ENCODE measurements around the gene FRRS1L. TPM values are rescaled to one million over a fixed set of nuclear protein-coding genes. Genes with fewer than 3 reads are reported as not detected.

FRRS1L gene
- not detected in 2 replicates for total RNA-seq (2014; rRNA removed; shearing (Covaris generic); ENCODE audit: low replicate concordance)

- DNase-seq: no peak
- Histone ChIP-seq H3K27me3 (no peaks in the 10 kb centered on the region), H3K4me3 (no peak within 1 kb of the TSS), H3K9me3 (no peaks in the 10 kb centered on the region), H3K36me3 (no peaks in the 10 kb centered on the region)
Observed at GRCh38 chr9:109166771-109167601, at the start of gene FRRS1L. TSS of gene FRRS1L (minus strand) at chr9:109167249. CDS start at chr9:109167138, 111 bp downstream.

DNA sequence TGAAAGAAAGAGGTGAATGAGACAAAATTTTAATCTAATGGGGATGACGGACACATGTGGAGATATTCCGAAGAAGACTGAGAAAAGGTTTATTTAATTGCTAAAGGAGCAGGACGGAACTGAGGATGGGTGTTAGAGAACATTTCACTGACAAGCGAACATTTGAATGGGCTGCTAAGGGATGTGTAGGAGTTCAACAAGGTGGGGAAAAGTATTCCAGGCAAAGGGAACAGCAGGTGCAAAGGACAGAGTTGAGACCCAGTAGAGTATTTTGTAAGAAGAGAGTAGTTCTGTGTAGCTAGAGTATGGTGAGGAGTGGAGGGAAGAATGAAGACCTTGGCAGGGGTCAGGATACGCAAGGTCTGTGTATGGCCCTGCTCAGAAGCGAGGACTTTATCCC lies 47.4 kb upstream of the FRRS1L start:
- no peaks in the 10 kb centered on the region for H3K9me3 ChIP-seq
- no peaks in the 10 kb centered on the region for H3K27me3 ChIP-seq
- DNase-seq: no peak
- H3K4me3 ChIP-seq: no peak overlapping the region
- no peaks in the 10 kb centered on the region for H3K36me3 ChIP-seq

DNA sequence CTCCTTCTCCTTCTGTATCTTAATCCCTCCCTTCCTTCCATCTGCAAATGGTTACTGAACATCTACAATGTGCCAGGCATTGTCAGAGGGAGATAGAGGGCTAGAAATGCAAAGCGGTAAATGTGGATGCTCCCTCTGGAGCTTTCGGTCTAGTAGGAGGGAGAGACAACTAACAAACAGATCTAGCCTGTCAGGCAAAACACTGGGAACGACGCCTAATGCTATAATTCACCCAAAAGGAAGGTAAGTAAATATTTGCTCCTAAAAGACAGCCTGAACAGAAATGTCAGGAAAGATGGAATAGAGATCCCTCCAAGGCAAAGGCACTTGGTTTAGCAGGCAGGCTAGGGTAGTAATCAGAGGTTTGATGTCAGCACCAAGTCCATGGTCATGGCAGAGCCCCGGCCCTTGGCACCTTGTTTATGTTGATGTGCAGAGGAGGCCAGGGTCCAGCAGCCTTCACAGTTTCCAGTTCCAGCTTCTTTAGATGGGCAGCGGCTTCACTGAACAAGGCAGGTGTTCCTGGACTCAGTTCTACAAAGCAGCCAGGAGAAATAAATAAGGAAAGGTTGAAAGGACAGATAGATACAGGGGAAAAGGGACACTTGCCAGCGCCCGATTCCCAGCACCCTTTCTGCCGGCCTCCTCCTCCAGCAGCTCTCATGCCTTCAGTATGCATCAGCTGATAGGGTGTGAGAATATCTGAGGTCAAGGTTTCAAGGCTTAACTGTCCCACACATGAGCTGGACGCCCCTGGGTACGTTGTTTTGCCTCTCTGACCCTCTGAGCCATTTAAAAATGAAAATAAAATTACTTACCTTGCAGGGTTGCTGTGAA lies 46.5 kb upstream of the FRRS1L start:
- H3K36me3 ChIP-seq: no peaks in the 10 kb centered on the region
- H3K9me3 ChIP-seq: no peaks in the 10 kb centered on the region
- H3K4me3 ChIP-seq: no peak overlapping the region
- no peak for DNase-seq
- H3K27me3 ChIP-seq: no peaks in the 10 kb centered on the region; the same call in 1 of the 2 replicates

- no peaks in the 10 kb centered on the region; the same call in 1 of the 2 replicates for H3K27me3 ChIP-seq
- DNase-seq: no peak
Observed at GRCh38 chr9:109212768-109213167, 45.7 kb upstream of the FRRS1L start.

DNA sequence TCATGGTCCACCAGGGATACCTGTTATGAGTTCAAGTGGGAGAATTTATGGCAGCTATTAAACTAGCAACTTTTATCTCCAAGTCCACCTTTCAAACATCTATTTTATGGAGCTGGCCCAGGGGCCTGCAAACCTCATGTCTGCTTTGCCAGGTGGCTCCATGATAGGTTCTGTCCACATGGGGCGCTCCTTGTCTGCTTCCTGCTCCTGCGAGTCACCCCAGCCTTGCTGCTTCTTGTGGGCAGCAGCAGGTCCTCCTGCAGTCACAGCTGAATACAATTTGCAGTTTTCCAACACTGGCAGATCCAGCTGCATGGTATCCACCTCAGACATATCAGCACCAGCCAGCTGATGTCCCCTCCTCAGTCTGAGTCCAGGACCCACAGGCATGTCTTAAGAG lies 39.6 kb upstream of the FRRS1L start:
- Histone ChIP-seq H3K9me3 (no peaks in the 10 kb centered on the region), H3K36me3 (no peaks in the 10 kb centered on the region), H3K27me3 (no peaks in the 10 kb centered on the region; the same call in 1 of the 2 replicates), H3K4me3 (no peak overlapping the region)
- no peak for DNase-seq

More at GRCh38 chr9:109212768-109213167, 45.7 kb upstream of the FRRS1L start:
- Histone ChIP-seq H3K9me3 (no peaks in the 10 kb centered on the region), H3K4me3 (no peak overlapping the region), H3K36me3 (no peaks in the 10 kb centered on the region)

- H3K4me3 ChIP-seq: no peak overlapping the region
- no peaks in the 10 kb centered on the region; the same call in 1 of the 2 replicates for H3K27me3 ChIP-seq
- no peaks in the 10 kb centered on the region for H3K36me3 ChIP-seq
- no peaks in the 10 kb centered on the region for H3K9me3 ChIP-seq
- no peak for DNase-seq
Observed at GRCh38 chr9:109205526-109205925, 38.5 kb upstream of the FRRS1L start.

DNA sequence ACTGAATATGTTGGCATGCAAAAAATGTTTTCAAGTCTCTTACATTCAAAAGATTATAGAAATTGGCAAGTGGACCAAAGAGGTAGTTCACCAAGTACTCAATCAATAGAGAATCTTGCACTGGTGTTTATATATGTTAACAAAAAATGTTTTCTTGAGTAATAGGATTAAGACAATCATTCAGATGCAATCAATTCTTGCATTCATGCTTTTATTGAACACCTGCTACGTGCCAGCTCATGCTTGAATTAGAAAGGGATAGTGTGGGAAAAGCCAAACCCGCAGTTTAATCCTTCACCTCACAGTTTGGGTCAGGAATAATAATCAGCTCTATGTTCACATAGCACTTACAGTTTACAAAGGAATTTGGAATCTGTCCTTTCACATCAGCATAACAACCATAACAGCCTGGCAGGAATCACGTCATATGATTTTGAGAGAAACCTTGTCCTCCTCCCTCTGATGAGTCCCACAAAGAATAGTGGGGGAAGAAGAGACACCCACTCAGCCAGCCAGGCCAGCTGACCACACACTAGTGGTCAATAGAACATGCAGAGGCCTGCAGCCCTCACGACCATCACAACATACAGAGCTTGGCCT lies 36.8 kb upstream of the FRRS1L start:
- no peaks in the 10 kb centered on the region; the same call in 1 of the 2 replicates for H3K27me3 ChIP-seq

DNA sequence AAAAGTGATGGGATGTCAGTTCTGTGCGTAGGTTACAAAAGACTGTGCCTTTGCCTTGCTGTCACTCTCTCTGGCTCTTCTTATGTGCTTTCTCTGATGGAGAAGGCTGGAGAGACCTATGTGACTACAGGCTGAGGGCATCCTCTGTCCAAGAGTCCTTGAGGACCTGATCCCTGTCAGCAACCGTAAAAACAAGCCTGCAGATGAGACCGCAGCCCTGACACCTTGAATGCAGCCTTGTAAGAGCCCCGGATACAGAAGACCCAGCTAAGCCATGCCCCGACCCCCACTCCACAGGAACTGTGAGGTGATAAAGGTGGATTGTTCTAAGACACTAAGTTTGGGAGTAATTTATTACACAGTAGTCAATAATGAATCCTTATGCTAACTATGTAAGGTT lies 32.6 kb upstream of the FRRS1L start:
- Histone ChIP-seq H3K27me3 (no peaks in the 10 kb centered on the region), H3K9me3 (no peaks in the 10 kb centered on the region)
- DNase-seq: no peak

More for the DNA sequence above, 36.8 kb upstream of the FRRS1L start:
- Histone ChIP-seq H3K4me3 (no peak overlapping the region), H3K9me3 (no peaks in the 10 kb centered on the region), H3K36me3 (no peaks in the 10 kb centered on the region)
- DNase-seq: no peak

GRCh38 chr9:109198736-109199382 lies 31.8 kb upstream of the FRRS1L start:
- H3K4me3 ChIP-seq: no peak overlapping the region
- H3K9me3 ChIP-seq: no peaks in the 10 kb centered on the region
- no peaks in the 10 kb centered on the region for H3K36me3 ChIP-seq
- no peaks in the 10 kb centered on the region for H3K27me3 ChIP-seq
- no peak for DNase-seq

More for the DNA sequence above, 32.6 kb upstream of the FRRS1L start:
- H3K36me3 ChIP-seq: no peaks in the 10 kb centered on the region
- H3K4me3 ChIP-seq: no peak overlapping the region

DNA sequence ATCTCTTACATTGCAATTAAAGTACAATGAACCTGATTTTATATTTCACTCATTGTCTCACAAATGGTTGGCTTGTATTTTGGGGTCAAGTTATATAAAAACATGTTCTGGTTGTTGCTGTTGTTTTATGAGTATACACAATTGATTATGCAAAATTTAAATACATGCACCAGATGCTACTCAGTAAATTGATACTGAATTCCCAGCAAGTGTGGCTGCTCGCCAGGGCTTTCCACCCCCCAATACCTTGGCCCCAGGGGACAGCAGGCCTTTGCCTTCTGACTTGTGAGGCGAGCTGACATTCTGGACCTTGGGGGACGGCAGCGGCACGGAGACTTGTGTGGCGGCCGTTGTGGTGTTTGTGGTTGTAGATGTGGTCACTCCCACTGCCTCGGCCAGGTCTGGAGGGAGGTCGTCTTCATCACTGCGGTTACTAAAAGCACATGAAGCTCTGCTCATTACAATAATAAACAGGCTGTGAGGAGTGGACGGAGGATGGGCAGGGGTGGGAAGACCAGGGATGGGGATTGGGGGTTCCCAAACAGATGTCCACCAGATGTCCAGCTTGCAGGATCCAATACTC lies 27.0 kb upstream of the FRRS1L start:
- DNase-seq: no peak
- Histone ChIP-seq H3K36me3 (no peaks in the 10 kb centered on the region), H3K9me3 (no peaks in the 10 kb centered on the region), H3K27me3 (no peaks in the 10 kb centered on the region), H3K4me3 (no peak overlapping the region)

- Histone ChIP-seq H3K36me3 (no peaks in the 10 kb centered on the region), H3K27me3 (no peaks in the 10 kb centered on the region), H3K9me3 (no peaks in the 10 kb centered on the region), H3K4me3 (no peak overlapping the region)
- DNase-seq: peak; percentile 10
Observed at GRCh38 chr9:109192732-109193361, 25.8 kb upstream of the FRRS1L start.

DNA sequence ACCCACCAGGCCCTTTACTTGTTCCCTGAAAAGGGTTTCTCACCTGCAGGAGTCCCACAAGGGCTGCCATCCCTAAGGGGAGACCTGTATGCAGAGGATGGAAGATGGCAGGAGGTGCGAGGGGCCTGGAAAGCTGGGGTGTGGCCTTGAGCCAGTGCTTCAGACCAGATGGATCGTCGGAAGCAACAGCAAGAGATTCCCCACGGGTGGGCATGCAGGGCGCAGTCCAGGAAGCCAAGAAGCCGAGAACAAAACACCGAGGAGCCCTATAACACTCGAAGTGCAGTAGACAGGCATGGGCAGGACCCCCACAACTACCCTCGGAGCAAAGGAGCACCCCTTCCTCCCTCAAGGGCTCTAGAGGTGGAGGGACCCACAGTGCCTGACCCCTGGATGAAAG lies 24.7 kb upstream of the FRRS1L start:
- Histone ChIP-seq H3K36me3 (no peaks in the 10 kb centered on the region), H3K27me3 (no peaks in the 10 kb centered on the region), H3K9me3 (no peaks in the 10 kb centered on the region), H3K4me3 (no peak overlapping the region)
- no peak for DNase-seq

- no peak overlapping the region for H3K4me3 ChIP-seq
- H3K27me3 ChIP-seq: no peaks in the 10 kb centered on the region
- no peak for DNase-seq
- H3K36me3 ChIP-seq: no peaks in the 10 kb centered on the region
- no peaks in the 10 kb centered on the region for H3K9me3 ChIP-seq
Observed at GRCh38 chr9:109190151-109190550, 23.1 kb upstream of the FRRS1L start.

GRCh38 chr9:109186857-109187520 lies 19.9 kb upstream of the FRRS1L start:
- Histone ChIP-seq H3K27me3 (no peaks in the 10 kb centered on the region), H3K36me3 (no peaks in the 10 kb centered on the region), H3K4me3 (no peak overlapping the region), H3K9me3 (no peaks in the 10 kb centered on the region)
- no peak for DNase-seq

Data from MG63 (cell line).